GM12872 (cell line): ENCODE data around the gene P4HB.

Experiments used
- TF ChIP-seq, protein P1 (sequence below): IDR thresholded peaks from 3 replicates; pipeline ENCODE4 v1.5.1; 2011; ENCODE audit warnings: low read depth, mild to moderate bottlenecking, low read length, moderate library complexity; ENCODE audit not compliant: insufficient read depth

Gene P4HB

GRCh38 chr17:81854974-81855774 lies 5.2 kb downstream of the P4HB start:
- TF ChIP-seq, protein P1, sequence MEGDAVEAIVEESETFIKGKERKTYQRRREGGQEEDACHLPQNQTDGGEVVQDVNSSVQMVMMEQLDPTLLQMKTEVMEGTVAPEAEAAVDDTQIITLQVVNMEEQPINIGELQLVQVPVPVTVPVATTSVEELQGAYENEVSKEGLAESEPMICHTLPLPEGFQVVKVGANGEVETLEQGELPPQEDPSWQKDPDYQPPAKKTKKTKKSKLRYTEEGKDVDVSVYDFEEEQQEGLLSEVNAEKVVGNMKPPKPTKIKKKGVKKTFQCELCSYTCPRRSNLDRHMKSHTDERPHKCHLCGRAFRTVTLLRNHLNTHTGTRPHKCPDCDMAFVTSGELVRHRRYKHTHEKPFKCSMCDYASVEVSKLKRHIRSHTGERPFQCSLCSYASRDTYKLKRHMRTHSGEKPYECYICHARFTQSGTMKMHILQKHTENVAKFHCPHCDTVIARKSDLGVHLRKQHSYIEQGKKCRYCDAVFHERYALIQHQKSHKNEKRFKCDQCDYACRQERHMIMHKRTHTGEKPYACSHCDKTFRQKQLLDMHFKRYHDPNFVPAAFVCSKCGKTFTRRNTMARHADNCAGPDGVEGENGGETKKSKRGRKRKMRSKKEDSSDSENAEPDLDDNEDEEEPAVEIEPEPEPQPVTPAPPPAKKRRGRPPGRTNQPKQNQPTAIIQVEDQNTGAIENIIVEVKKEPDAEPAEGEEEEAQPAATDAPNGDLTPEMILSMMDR = no peak

- TF ChIP-seq, protein P1 = no peak
These were observed 8.1 kb downstream of the P4HB start for GRCh38 chr17:81852237-81852636.

- TF ChIP-seq, protein P1 = no peak
These were observed 8.9 kb downstream of the P4HB start for GRCh38 chr17:81851423-81851822.

GRCh38 chr17:81849457-81849856 lies 10.9 kb downstream of the P4HB start:
- TF ChIP-seq, protein P1 = no peak

DNA sequence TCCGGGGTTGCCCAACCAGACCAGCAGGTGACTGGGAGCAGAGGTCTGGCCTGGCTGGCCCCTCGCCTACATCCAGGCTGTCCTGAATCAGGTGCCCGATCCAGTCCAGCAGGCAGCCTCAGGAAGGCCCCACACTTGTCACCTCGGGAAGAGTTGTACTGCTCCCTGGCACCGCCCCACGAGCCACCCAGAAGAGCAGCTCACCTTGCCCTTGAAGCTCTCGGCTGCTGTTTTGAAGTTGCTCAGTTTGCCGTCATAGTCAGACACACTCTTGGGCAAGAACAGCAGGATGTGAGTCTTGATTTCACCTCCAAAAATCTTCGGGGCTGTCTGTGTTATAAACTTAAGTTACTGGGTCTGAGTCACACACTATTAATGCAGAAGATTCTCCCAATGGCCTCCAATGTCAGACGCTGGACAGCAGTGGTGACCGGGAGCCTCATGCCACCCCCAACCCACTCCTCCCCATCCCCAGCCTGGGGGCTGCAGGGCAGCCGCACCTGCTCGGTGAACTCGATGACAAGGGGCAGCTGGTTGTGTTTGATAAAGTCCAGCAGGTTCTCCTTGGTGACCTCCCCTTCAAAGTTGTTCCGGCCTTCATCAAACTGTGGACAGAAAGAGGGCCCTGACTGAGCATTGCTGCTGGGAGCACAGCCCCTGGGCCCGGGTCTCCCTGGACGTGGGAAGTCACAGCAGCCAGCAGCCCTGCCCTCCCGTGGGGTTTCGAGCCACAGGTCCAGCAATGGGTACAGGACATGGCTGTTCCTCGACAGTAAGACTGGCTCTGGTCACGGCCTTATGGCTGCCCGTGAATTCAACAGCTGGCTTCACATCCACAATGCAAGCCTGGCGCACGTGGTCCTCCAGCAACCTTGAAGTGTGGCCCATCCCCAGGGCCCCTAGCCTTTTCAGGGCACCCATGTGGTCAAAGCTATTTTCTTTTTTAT lies 13.3 kb downstream of the P4HB start:
- TF ChIP-seq, protein P1 = no peak

DNA sequence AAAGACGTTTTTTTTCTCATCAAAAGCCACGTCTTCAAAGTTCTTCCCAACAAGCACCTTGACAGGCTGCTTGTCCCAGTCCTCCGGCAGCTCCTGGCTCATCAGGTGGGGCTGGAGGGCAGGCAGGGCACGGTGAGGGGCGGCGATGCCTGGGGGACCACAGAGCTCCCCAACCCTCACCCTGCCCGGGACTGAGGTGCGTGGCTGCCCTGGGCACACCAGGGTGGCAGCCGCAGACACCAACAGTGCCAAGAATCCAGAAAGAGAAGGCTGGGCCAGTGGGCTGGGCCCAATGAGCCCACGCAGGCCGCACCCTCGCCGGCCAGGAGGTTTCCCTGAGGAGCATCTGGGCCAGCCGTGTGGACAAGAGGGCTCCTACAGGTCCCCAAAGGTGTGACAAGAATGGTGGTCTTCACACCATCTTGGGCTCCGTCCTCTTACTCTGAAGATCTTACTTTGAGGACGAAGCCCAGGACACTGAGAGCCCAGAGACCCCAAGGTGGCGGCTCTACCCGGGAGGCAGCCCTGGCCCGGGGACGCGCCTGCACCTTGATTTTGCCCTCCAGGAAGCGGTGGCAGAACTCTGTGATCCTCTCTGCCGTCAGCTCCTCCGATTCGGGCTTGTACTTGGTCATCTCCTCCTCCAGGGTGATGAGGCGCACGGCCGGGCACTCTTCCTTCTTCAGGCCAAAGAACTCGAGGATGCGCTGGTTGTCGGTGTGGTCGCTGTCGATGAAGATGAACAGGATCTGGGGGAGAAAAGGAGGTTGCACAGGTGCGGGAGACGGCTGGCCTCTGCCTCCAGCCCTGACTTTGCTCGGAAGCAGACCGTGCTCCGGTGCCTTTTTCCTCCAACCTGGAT lies 14.2 kb downstream of the P4HB start:
- TF ChIP-seq, protein P1 = no peak
